ENCODE results near the gene MTHFD2L.

DNA sequence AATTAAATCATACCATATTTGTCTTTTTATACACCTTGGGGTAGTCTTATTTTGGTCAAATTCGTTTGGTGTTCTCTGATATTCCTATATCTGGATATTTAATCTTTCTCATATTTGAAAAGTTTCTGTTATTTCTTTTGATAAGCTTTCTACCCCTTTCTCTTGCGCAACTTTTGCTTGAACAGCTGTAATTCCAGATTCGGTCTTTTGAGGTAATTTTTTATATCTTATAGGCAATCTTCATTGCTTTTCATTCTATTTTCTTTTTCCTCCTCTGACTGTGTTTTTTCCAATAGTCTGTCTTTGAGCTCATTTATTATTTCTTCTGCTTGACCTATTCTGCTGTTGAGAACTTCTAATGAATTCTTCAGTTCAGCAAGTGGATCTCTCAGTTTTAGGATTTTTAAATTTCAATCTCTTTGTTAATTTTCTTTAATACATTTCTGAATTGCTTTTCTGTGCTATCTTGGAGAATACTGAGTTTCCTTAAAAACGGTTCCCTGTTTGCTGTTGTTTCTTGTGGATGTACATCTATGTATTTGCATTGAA lies 11.3 kb upstream of the MTHFD2L start:
- TF ChIP-seq CTCF (IDR thresholded peaks at IDR 0.05) (no peak), POLR2A (IDR thresholded peaks at IDR 0.05) (no peak)

Data from body of pancreas (tissue), 4 donors.